ENCODE measurements around the gene GFRA4. TPM values are rescaled to one million over a fixed set of nuclear protein-coding genes. Genes with fewer than 3 reads are reported as not detected.
A peak's percentile ranks its signal among the peaks of the same experiment; 100 is the strongest.

Gene GFRA4, protein sequence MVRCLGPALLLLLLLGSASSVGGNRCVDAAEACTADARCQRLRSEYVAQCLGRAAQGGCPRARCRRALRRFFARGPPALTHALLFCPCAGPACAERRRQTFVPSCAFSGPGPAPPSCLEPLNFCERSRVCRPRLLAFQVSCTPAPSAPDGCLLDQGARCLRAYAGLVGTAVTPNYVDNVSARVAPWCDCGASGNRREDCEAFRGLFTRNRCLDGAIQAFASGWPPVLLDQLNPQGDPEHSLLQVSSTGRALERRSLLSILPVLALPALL
- total RNA-seq: not detected
- long read RNA-seq: 0 reads

DNA sequence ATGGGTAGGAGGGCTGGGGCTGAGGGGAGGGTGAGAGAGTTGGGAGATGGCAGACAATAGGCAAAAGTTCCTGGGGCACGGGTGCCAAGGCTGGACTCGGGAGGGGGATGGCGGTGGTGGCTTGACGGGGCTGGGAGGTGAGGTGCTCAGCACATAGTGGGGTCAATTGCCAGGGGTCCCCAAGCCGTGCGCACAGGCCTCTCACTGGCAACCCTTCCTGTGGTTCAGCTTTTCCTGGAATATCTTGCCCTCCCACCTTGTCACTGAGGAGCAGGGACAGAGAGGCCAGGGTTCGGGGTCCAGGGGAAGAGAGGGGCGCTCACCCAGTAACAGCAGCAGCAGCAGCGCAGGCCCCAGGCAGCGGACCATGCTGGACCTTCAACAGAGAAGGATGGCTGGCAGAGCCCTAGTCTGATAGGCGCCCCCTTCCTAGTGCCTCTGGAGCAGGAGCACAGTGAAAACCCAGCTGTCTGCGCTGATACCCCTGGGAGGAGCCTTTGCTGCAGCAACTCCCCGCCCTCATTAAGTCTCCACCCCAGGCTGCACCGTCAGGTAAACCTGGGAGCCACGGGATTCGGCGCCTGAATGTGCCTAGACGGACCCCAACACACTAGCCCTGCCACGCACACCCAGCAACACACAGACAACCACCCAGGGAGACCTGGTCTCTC is at the start of gene GFRA4:
Gene GFRA4, minus strand, starts transcription at position 369 of the 671 bp plus-strand sequence. Its CDS starts 0 bp downstream, at position 369.
- DNase-seq (no peak), ATAC-seq (no peak)
- intact Hi-C loops (cut with DNase I, micrococcal nuclease): no loop called here

DNA sequence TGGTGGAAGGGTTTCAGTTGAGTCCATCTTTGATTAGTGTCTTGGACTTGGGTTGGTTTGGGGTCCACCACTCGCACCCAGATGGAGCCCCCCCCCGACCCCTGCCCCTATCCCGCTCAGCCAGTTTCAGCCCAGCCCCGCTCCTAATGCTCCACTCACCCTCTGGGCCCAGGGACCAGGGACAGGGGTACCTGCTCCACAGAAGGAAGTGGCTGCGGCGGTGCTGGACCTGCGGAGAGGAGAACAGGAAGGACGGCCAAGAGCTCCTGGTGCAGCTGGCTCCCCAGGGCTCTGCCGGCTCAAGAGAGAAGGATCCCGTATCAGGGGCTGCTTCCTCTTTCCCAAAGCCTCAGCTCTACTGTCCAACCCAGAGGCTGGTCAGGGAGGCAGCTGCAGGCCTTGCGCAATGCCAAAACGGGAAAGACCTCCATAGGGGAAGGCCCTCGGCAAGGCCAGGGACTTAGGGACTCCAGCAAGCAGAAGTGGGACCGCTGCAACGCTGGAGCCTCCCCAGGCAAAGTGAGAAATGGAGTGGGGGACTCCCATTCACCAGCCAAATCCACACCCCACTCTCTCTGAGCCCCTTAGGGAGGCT is 49.2 kb upstream of the GFRA4 start, which contains the start of gene SIGLEC1:
Gene SIGLEC1, minus strand, starts transcription at position 322 of the 595 bp plus-strand sequence. CDS start 5,472 bp downstream, outside the sequence.
- peak; percentile 43 to 67 for DNase-seq
- peak; percentile 20 for ATAC-seq
- intact Hi-C loops (cut with DNase I, micrococcal nuclease): no loop called here

DNA sequence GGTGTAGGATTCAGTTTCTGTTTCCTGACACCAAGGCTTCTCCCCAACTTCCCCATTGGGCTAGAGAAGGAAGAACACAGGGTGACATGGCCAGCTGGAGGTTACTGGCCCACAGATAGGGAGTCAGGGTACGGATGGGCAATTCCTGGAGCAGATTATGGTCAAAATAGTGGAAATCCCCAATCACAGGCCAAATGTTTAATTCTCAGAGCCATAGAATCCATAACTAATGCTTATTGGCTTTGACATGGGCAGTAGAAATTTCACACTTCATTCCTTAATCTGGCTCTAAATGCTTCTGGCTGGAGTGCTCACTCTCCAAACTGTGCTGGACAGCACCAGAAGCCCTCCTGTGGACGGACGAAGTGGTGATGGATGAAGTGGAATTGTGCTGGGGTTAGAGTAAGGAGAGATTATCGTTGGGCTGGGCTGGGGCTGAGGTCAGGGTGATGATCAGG is 48.3 kb upstream of the GFRA4 start:
- DNase-seq (no peak), ATAC-seq (no peak)
- intact Hi-C loops (cut with DNase I, micrococcal nuclease): loop anchor here in 1 of 2 donors (2.0 kb wide), 1 partner anchor 35 kb away; no protein-coding TSS in a partner anchor

DNA sequence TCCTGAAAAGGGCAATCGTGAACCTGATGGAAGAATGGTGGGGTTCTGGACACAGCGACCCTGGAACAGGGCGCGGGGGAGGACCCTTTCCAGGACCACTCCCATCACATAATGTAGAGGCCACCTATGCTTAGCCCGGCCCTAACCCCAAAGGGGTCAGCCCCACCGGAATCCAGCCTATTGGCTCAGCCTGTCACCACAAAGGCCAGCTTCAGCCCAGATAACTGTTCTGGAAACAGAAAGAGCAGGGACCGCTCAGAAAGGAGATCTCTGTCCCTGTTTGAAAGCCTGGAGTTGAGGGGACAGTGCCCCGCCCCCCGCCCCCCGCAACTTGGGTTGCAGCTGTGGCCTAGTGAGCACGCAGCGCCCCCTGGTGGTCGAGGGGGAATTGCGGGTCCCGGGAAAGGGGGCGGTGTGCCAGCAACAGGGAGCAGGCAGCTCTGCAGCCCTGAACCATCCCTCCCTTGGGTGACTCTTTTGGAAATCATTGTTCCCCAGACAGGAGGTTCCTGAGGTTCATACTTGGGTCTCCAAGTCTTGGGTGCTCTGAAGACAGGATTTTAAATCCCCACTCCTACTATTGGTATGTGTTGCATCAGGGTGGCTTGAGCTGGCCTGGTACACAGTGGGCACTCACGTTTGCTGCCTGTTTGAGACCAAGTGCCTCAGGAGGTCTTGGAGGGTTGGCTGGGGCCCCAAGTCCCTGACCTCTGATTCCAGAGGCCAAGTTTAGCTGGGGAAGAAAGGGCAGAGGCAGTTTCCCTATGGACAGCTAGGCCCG is 47.7 kb upstream of the GFRA4 start:
- DNase-seq: peak in 1 of 2 donors; percentile 75
- peak; percentile 62 for ATAC-seq
- intact Hi-C loops (cut with DNase I, micrococcal nuclease): loop anchor here in 1 of 2 donors (2.0 kb wide), 1 partner anchor 34 kb away; no protein-coding TSS in a partner anchor

DNA sequence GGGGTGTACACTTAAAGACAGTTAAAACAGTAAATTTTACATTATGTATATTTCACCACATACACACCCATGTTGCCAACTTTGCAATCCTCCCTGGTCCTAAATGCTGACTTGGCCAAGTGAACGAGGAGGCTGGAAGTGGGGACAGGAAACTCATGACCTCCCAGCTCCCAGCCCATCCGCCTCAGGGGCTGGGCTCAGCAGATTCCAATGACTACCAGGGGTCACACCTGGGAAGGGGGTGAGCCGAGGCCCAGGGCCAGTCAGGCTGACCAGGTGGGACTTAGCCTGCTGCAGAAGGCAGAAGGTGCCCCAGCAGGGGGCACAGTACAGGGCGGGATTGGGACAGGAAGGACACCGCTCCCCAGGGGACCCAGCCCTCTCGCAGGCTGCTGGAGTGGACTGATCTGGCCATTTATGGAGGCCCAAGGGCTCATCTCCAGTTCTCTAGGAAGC is 46.8 kb upstream of the GFRA4 start:
- ATAC-seq (peak; percentile 22), DNase-seq (no peak)
- intact Hi-C loops (cut with DNase I, micrococcal nuclease): loop anchor here in 1 of 2 donors (2.0 kb wide), 1 partner anchor 33 kb away; no protein-coding TSS in a partner anchor

DNA sequence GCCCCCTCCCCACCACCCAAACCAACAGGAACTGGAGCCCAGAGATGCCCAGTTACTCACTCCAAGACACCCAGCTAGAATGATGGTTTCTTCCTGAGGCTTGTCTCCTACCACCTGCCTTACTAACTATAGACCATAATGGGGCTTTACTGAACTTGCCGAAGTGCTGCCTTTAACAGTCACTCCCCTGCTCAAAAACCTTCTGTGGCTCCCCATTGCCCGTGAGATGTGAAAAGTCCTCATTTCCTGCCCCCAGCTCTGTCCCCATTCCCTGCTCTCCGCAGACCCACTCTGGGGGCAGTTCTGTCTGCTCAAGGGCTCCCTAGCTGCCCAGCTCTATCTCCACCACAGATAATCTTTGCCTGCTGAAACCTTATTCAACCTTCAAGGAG is 44.3 kb upstream of the GFRA4 start:
- ATAC-seq: no peak
- no peak for DNase-seq
- intact Hi-C loops (cut with DNase I, micrococcal nuclease): no loop called here

DNA sequence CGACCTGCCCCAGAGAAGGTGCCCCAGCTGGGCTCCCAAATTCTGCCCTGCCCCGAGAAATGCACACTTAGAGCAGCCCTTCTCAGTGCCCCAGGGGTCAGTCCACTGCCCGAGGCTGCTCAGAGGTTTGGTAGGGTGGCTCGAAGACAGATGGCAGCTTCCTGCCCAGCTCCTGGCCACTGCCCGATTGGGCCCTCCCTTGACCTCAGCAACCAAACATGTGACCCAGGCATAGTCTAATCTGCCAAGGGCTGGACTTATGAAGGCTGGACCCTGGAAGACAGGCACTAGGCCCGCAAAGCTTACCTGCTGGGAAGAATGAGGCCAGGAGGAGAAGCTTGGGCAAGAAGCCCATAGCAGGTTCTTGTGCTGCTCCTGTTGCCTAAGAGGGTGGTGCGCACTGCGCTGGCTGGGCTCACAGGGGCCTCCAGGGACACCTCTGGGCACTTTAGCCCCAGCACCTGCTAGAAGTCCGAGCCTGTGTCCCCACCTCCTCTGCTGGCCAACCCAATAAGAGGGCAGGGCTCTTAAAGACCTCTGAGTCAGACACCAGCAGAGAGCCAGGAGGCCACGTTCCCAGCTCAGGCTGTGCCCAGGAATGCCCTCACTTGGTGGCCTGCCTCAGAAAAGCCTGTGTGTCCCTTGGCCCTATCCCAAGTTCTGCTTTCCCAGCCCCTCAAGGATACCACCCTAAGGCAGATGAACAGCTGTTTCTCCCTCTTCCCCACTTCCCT is 43.7 kb upstream of the GFRA4 start:
- no peak for ATAC-seq

DNA sequence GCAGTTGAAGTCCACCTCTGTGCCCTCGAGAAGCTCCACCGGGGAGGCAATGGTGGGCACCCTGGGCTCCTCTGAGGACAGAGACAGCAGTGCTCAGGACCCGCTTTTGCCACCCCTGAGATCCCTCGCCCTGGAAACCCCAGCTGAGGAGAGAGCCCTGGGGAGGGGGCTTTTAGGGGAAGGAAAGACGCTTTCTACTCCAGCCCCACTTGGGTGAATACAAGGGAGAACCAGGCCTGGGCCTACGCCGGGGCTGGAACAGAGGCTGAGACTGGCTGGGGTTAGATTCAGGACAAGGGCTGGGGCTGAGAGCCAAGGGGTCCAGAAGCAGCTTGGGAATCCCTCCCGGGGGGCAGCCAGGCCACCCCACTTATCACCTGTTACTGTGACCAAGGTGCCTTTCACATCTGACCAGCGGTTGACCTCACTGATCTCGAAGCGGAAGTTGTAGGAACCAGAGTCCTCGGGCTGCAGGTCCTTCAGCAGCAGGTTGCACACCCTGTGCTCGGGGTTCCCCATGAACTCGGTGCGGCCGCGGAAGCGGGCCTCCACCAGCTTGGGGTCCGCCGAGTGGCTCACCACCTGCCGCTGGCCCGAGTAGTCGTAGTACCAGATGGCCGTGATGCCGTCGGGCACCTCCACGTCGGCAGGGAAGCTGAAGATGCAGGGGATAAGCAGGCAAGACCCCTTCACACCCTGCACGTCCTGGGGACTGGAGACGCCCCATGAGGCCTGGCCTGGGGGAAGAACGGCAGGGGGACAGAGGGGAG is 43.0 kb upstream of the GFRA4 start:
- intact Hi-C loops (cut with DNase I, micrococcal nuclease): no loop called here
- ATAC-seq: no peak
- DNase-seq: no peak

More for the DNA sequence above, 43.7 kb upstream of the GFRA4 start:
- intact Hi-C loops (cut with DNase I, micrococcal nuclease): no loop called here
- DNase-seq: no peak

DNA sequence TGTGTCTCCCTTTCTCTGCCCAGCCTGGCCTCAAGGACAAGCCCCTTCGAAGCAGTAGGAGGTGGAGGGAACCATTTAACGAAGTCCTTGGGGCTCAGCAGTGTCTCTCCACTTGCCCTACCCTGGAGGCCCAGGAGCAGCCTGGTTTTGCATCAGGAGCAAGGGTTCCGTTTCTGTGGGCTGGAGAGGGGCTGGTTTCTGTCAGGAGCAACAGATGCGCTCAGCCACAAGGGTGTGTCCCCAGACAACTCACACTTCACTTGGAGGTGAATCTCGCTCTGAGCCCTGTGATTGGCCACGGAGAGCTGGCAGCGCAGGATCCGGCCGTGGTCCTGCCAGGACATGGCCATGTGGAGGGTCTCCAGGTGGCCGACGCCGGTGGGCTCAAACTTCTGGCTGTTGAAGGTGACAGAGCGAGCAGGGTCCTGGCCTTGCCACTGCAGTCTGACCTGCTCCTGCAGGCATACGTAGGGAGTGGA is 42.3 kb upstream of the GFRA4 start:
- DNase-seq (no peak), ATAC-seq (no peak)
- intact Hi-C loops (cut with DNase I, micrococcal nuclease): no loop called here

DNA sequence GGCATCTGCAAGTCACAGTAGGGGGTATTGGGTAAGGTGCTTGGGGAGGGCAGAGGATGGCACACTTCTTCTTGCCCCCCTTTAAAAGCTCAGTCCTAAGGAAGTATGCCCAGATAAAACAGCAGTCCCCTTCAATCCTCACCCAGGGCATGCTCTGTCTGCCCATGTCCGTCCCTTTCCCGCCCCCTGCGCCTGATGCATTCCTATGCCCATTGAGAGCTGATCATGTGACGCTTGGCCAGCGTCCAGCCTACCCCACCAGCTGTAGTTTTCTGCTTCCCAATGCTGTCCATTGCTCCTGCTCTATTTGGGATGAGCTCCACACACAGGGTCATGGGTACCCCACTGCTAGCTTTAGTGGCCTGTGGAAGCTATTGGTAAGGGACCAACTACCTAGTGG is 40.9 kb upstream of the GFRA4 start:
- no peak for ATAC-seq
- no peak for DNase-seq
- intact Hi-C loops (cut with DNase I, micrococcal nuclease): no loop called here

DNA sequence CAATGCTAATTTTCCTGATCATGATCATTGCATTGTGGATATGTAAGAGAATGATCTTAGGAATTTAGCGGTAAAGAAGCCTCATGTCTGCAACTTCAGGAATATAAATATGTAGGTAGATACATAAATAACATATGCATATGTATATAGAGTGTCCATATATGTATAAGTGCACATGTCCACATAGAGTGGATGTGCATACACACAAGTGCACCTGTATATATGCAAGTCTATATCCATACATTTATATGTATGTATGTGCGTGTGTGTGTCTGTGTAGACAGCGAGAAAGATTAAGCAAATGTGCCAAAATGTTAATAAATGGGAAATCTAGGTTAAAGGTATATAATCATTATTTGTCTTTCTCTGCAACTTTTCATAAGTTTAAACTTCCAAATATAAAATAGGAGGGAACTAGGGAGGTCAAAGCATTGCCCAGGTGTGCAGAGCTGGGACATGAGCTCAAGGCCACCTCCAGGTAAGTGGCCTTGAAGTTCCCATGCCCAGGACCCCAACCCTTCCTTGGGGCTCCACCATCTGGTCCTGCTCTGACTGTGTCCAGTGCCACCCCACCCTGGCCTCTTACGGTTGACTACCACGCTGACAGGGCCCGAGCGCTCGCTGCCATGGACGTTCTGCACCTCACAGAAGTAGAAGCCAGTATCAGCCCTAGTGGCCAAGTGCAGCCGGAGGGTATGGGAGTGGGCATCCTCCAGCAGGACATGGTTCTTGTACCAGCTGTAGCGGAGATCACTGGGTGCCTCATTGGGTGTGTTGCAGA is 39.6 kb upstream of the GFRA4 start:
- no peak for DNase-seq
- intact Hi-C loops (cut with DNase I, micrococcal nuclease): no loop called here
- ATAC-seq: no peak

DNA sequence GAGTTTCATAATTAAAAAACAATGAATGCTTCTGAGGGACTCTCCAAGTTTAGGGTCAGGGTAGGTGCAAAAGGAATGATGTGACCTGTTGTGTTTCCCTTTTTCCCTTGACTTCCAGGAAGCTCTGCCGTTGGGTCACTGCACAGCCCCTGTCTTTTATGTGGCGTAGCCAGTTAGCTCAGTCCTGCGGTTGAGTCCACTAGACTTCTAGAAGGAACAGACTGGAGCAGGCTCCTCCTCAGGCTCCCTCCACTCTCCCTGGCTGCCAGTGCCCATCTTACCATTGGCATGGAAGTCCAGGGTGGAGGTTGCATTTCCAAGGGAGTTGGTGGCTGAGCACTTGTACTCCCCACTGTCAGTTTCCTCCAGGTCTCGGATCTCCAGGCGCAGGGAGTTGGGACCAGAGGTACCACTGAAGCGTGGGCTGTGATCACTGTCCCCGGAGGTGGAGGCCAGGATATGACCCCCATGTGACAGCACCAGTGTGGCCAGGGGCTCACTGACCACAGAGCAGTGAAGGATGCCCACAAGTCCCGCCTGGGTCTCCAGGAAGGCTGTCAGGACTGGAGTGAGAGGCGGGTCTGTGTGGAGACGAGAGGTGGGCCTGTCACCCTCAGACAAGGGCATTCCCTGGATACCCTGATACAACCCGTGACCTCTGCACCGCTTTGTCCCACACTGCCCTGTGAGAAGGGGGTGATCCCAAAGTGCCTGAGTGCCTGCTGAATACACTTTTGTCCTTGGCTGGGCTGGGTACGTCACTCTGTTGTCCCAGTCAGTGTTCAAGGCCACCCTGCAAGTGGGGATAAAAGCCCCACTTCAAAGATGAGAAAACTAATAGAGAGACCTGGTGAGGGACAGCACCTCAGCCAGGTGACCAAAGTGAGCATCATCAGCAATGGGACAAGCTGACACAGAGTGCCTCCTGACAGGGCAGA is 38.1 kb upstream of the GFRA4 start:
- ATAC-seq (no peak), DNase-seq (no peak)
- intact Hi-C loops (cut with DNase I, micrococcal nuclease): no loop called here

DNA sequence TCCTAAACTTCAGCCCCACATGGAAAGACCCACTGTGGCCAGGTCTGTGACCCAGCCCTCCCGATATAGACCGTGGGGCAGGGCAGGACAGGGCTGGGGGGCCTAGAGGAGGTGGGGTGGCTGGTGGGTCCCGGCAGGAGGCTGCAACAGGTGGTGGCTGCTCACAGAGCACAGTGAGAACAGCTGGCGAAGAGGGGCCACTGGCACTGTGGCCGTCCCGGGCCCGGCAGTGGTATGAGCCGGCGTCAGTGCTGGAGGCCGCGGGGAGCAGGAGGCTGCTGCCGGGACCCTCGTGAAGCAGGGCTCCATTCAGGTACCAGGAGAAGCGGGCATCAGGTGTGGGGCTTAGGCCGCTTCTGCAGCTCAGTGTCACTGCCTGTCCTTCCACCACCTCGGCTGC is 35.8 kb upstream of the GFRA4 start:
- DNase-seq (no peak), ATAC-seq (no peak)
- intact Hi-C loops (cut with DNase I, micrococcal nuclease): no loop called here

DNA sequence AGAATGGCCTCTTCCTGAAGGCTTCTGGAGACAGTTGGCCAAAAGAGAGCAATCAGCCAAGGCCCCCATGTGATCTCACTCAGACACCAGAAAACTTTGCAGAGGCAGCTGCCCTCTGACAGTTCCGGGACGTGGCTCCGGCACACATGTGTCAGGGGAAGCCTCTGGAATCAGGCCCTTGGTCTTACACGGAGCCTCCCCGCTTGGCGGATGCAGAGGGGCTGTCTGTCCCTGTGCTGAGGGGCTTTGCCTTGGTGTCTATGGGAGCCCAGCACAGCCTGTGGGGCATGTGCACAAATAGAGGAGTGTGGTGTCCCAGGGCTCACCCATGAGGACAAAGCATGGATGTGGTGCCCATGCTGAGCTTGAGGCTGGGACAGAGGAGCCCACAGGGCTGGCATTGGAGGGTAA is 35.4 kb upstream of the GFRA4 start:
- DNase-seq: no peak
- intact Hi-C loops (cut with DNase I, micrococcal nuclease): no loop called here
- no peak for ATAC-seq

DNA sequence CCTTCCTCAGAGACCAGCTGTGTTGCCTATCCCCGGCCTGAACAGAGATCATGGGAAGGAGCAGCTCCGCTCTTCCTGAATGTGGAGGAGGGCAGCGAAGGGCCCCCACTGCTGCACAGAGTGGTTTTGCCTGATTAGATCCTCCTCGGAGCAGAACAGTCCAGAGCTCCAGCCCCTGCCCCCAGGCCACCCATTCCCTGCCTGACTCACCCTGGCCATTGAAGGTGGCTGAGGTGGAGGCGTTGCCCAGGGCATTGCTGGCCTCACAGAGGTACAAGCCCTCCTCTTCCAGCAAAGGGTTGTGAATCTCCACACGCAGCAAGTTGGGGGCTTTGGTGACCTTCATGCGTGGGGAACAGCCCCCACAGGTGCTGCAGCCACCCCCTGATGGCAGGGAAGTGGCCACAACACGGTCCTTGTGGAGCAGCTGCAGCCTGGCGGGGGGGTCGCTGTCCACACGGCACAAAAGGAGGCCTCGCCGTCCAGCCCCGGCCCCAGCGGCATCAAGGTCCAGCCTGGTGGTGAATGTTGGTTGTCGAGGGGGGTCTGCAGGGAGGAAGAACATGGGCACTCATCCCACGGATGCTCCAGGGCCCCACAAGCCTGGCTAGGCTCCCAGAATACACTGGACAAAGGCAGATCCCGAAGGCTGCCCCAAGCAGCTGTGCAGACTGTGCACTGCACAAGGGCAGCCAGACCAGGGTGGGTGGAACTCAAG is 34.5 kb upstream of the GFRA4 start:
- ATAC-seq (no peak), DNase-seq (no peak)
- intact Hi-C loops (cut with DNase I, micrococcal nuclease): no loop called here
